HG02884 (cell line): ENCODE measurements around the gene TASOR.

Experiments
- ATAC-seq: cut with Tn5 transposase; IDR thresholded peaks from one replicate; pipeline ENCODE4 v1.9.1; 2021; ENCODE audit warnings: mild to moderate bottlenecking, moderate library complexity; ENCODE audit not compliant: unreplicated experiment

Gene TASOR

GRCh38 chr3:56689303-56689702, 6.2 kb upstream of the TASOR start:
- no peak for ATAC-seq

- ATAC-seq = peak; percentile 47
These were observed 5.1 kb upstream of the TASOR start for GRCh38 chr3:56688191-56688590.

- no peak for ATAC-seq
These were observed 964 bp upstream of the TASOR start for GRCh38 chr3:56684029-56684428.

- ATAC-seq = peak; percentile 66
These were observed 473 bp downstream of the TASOR start for GRCh38 chr3:56682462-56683121.

- no peak for ATAC-seq
These were observed 1.0 kb downstream of the TASOR start for GRCh38 chr3:56681984-56682461.

- no peak for ATAC-seq
These were observed 2.9 kb downstream of the TASOR start for GRCh38 chr3:56680054-56680580.

- no peak for ATAC-seq
These were observed 5.8 kb downstream of the TASOR start for GRCh38 chr3:56677286-56677685.

GRCh38 chr3:56673781-56674457, 9.1 kb downstream of the TASOR start:
- no peak for ATAC-seq

GRCh38 chr3:56667973-56668579, 15.0 kb downstream of the TASOR start:
- ATAC-seq = no peak

- ATAC-seq = no peak
These were observed 18.2 kb downstream of the TASOR start for GRCh38 chr3:56664823-56665222.

- ATAC-seq = no peak
These were observed 27.4 kb downstream of the TASOR start for GRCh38 chr3:56655709-56656108.

- no peak for ATAC-seq
These were observed 28.6 kb downstream of the TASOR start for GRCh38 chr3:56654460-56654859.

GRCh38 chr3:56645407-56645806, 37.7 kb downstream of the TASOR start:
- no peak for ATAC-seq

GRCh38 chr3:56633602-56634535, 49.2 kb downstream of the TASOR start:
- ATAC-seq = no peak
